NCI-H446 treated with DMSO at 0.1 percent for 48 hours (cell line): ENCODE measurements around the gene DUS1L.
"Not testable (repeated sequence)": the region's sequence is repeated elsewhere in the genome, so short reads cannot be mapped to it uniquely, and the experiment has no call there.

Experiments
- DNase-seq: peaks from one replicate; lab custom pipeline; 2025; lab: John Stamatoyannopoulos, UW

Gene DUS1L

DNA sequence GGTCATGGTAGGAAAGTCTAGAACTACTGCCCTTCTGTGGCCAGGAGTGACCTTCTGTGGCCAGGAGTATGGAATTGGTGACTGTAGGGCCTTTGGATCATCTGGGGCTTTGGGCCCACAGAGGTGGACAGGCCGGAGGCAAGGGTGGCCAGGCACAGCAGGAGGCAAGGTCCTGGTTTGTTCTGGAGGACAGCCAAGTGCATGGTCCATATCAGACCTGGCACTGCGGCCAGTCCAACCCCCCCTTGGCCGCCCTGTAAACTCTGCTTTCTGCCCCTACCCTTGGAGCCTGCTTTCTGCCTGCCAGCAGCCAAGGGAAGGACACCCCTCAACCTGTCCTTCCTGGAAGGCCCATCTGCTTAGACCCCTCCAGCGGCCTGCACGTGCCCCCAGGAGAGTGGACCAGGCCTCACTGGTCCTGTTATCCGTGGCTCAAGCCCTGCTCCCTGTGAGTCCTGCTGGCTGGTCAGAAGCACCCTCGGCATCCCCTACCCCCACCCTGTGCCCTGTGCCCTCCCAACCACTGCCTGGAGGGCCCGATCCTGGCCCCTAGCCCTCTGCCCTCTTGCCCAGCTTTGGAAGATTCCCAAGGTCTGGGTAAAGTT, 25.8 kb downstream of the DUS1L start:
- no peak for DNase-seq

DNA sequence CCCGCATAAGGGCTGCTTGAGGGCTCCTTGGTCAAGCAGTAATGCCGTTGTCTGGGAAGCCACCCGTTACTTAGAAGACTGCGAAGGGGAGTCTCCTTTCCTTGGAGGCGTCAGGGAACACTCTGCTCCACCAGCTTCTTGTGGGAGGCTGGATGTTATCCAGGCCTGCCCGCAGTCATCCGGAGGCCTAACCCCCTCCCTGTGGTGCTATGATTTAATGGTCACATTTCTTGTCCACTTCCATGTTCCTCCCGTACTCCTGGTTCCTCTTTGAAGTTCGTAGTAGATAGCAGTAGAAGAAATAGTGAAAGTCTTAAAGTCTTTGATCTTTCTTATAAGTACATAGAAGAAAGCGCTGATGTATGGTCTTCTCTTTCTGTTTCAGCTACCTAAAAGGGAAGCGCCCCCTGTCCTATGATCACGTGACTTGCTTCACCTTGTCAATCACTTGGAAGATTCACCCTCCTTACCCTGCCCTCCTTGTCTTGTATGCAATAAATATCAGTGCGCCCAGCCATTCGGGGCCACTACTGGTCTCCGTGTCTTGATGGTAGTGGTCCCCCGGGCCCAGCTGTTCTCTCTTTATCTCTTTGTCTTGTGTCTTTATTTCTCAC, 26.7 kb downstream of the DUS1L start:
- DNase-seq: not testable (repeated sequence)

DNA sequence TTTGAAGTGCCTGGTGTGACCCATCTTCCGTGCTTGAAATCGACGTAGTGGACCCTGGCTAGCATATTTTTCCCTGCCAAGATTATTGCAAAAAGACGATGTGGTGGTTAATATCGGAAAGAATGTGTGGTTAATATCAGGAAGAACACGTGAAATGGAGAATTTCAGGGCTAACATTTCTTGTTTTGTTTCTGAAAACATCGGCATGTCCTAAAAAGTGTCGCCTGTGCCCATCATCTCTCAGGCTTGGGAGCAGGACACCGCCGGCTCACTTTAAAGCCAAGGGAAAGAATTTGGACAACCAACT, 27.8 kb downstream of the DUS1L start:
- no peak for DNase-seq

DNA sequence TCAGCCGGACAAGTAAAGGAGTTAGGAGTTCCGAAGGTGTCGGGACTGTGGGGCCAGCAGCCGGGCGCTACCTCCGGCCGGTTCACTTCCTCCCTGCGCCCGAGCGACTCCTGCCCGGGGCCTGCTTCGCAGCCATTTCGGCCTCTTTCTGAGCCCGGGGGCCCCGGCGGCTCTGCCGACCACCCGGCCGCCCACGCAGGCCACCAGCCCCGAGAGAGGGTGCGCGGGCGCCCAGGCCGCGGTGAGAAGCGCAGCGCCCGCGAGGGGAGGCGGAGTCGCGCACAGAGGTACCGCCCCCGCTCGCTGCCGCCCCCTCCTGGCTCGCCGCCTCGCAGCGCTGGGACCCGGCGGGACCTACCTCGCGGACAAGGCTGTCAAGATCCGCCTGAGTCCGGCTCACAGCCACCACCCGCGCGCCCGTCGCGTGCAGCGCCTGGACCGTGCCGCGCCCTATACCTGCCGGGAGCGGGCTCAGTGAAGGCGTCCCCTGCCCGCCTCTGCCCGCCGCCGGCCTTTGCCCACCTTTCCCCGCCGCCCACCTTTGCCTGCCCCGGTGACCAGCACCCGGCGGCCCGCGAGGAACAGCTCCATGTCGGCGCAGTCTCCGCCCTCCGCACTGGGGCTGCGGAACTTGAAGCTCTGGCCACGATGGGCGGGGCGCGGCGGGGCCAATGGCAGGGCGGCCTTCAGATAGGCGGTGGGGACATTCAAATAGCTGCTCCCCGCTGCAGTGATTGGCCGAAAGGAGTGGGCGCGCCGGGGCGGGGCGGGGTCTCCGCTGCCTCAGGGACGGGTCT, 28.3 kb downstream of the DUS1L start, which contains the start of gene DCXR:
Gene DCXR, minus strand, starts transcription at position 606 of the 797 bp plus-strand sequence. Its CDS starts 15 bp downstream, at position 591.
- DNase-seq: peak; percentile 95

DNA sequence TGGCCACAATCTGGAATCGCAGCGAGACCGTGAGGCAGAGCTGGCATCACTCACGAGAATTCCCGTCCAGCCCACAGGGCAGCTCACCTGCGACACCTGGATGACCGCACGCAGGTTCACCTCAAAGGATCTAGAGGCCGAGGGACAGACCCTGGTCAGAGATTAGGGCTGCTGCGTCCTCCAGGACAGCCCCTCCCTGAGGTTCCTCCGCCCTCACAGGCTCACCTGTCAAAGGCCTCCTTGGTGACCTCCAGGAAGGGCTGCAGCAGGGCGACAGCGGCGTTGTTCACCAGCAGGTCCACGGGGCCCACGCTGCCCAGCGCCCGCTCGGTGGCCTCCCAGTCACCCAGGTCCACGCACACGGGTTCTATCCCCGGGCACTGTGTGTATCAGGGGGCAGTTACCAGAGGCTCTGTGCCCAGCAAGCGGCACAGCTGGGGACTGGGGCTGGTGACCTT, 28.9 kb downstream of the DUS1L start:
- no peak for DNase-seq

DNA sequence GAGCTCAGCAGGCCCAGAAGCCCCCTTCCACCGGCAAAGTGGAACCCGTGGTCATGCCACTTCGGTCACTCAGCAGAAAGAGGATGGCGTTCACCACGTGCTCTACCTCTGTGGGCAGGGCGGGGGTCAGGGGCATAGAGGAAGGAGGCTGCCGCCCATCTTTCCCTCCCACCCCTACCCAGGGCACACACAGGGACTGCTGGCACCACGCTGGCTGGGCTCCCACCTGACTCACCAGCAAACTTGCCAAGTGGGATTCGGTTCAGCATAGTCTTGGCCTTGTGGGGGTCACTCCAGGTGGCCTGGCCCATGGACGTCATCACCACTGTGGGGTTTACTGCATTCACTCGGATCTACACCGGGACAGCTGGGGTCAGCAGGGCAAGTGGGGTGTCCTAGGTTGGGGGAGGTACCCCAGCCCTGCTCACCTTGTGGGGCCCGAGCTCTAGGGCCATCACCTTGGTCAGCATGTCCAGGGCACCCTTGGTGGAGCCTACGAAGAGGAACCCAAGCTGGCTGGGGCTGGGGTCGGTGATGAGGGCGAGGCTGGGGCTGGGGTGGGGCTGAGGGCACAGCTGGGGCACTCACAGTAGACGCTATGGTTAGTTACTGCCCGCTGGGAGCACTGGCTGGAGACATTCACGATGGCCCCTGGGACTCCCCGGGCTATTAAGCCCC, 29.5 kb downstream of the DUS1L start:
- DNase-seq: no peak

DNA sequence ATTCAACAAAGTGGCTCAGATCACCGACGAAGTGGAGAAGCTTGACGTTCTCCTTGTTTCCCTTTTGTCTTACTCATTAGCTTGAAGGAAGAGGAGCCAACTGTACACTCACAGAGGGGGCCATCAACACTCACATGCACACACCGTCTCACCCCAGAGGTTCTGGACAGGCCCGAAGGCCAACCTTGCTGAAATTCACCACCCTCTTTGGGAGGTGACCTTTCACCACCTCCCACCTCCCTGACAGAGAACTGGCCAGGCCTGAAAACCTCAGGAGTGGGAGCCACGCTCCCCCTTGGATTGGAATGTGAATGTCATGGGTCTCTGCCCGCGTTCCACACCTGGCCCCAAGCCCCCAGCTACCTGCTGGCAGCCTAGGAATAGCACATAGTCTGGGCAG, 30.1 kb downstream of the DUS1L start:
- no peak for DNase-seq

DNA sequence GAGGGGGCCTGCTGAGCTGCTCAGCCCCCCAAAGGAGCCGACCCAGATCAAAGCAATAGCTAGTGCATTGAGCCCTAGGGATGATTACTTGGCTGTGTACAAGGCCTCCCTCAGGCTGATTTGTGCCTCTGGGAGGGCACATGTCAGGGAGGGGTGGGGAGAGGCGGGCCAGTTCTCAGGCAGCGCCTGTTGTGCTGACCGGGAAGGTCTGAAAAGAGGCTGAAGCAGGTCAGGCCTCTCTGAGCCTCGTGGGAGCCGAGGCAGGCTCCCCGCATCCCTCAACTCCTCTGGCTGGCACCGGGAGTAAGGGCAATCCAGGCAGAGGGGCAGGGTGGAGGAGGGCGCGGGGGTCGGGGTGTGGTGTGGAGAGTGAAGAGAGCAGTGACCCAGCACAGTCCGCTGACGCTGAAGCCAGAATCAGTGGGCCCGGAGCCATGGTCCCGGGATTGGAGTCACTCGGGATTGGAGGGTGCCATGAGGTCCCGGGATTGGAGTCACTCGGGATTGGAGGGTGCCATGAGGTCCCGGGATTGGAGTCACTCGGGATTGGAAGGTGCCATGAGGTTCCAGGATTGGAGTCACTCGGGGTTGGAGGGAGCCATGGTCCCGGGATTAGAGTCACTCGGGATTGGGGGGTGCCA, 31.1 kb downstream of the DUS1L start:
- no peak for DNase-seq

DNA sequence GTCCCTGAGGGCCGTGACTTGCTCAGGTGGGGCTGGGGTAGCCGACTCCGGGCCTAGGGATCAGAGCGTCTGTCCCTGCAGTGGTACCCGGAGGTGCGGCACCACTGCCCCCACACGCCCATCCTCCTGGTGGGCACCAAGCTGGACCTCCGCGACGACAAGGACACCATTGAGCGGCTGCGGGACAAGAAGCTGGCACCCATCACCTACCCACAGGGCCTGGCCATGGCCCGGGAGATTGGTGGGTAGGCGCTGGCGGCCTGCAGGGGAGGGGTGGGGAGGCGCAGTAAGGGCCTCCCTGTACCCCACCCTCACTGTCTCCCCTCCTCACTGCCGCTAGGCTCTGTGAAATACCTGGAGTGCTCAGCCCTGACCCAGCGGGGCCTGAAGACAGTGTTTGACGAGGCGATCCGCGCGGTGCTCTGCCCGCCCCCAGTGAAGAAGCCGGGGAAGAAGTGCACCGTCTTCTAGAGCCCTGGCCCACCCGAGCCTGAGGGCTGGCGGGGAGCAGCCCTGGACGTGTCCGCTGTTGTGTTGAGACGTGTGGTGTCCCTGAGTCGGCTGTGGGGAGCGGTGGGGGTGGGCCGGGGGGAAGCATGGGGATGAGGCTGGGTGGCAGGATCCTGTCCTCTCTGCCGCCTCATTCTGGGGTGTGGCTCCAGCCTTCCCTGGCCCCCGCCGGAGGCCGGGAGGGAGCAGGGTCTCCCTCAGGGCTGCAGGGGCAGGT, 32.1 kb downstream of the DUS1L start:
- no peak for DNase-seq

DNA sequence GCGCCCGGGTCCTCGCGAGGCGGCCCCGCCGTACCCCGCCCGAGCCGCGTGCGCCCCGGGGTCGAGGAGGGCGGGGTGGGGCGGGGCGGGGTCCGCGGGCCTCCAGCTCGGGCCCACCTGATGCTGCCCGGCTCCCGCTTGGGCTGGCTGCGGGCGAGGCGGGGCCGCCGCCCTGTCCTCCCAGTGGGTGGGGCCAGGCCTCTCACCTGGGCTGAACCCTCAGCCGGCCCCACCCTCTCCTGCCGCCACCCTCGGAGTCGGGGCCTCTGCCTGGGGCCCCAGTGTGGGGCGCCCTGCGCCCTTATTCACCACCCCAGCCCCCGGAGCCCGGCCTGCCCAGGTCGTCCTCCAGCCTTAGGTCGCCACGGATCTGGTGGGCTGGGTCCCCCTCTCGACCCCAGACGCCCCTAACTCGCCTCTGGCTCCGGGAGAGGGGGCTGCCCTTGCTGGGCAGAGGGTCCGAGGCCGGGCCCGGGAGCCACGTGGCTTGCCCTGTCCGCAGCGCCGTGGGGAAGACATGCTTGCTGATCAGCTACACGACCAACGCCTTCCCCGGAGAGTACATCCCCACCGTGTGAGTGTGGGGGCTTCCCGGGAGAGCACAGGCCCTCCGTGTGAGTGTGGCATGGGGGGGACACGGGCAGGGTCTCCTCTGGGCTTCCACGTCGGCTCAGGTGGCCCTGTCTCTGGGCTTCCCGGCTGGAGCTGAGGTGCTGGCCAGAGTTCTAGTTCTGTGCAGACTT, 33.5 kb downstream of the DUS1L start:
- DNase-seq: no peak

DNA sequence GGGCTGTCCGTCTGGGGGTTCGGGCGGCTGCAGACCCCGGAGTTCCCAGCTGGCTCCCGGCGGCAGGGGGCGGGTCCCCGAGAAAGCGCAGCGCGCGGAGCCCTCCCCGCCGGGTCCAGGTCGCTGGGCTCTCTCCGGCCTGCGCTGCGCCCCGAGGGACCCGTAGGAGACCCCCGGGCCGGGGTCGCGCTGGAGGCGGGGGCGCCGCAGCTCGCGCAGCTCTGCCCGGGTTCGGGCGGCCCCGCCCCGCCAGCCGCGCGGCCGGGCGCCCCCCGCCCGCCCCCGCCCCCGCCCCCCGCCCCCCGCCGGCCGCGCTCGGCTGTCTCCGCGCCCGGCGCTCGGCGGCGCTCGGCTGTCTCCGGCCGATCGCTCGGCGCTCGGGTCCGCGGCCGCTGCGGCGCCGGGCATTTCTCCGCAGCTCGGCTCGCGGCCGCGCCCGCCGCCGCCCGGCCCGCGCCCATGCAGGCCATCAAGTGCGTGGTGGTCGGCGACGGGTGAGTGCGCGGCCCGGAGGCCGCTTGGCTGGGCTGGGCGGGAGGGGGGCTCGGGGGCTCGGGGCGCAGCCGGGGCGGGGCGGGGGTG, 34.2 kb downstream of the DUS1L start, which contains the start of gene RAC3:
Gene RAC3, plus strand, starts transcription at position 376 of the 582 bp plus-strand sequence. Its CDS starts 84 bp downstream, at position 460.
- DNase-seq: no peak

DNA sequence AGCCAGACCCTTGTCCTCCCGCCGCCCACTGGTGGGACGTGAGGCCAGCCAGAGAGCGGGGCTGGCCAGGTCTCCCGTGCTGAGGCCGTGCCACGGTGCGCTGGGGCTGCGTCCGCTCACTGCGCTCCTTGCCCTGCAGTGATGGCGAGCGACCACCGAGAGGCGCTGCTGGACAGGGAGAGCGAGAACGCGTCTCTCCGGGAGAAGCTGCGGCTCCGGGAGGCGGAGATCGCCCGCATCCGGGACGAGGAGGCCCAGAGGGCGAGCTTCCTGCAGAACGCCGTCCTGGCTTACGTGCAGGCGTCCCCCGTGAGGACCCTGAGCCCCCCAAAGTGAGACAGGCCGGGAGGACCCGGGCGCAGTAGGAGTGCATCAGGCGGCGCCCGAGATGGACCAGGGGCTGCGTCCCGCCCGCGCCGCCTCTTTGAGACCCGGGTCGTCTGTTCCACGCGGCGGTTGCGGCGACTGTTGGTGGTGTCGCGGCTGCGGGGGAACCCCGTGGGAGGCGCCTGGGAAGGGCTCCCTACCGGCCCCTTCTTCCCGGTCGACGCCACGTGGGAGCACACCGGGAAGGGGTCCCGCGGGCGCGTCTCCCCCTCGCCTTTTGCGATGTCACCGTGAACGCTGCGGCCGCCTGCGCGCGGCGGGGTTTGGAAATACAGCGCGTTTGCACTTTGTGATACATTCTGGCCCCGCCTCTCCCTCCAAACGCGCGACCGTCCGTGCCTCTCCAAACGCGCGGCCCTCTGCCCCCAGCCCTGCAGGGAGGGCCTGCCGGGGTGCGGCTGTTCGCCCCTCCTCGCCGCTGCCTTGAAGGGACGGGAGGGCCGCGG, 34.9 kb downstream of the DUS1L start:
- DNase-seq: peak; percentile 28

DNA sequence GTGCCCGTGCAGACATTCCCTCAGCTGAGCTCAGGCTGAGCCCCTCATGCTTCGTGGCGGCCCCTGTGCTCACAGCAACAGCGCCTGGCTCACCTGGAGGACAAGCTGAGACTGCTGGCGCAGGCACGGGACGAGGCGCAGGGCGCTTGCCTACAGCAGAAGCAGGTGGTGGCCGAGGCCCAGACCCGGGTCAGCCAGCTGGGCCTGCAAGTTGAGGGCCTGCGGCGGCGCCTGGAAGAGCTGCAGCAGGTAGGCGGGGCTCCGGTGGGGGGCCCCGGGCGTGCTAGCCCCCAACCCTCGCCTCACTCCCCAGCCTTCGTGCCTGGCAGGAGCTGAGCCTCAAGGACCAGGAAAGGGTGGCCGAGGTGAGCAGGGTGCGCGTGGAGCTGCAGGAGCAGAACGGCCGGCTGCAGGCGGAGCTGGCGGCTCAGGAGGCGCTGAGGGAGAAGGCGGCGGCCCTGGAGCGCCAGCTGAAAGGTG, 35.6 kb downstream of the DUS1L start:
- no peak for DNase-seq

DNA sequence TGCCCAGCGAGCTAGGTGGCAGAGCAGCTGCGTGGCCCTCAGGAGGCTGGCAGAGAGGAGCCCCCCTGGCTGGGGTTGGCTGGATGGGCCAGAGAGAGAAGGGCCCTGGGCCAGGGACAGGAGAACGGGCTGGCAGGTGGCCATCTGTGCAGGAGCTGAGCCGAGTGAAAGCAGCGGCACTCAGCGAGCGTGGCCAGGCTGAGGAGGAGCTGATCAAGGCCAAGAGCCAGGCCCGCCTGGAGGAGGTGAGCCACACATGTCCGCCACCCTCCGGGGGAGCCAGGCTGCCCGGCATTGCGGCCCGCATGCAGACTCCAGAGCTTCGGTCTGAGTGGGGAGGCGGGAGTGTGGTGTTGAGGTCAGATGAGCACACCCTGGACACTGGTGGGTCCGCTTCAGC, 36.2 kb downstream of the DUS1L start:
- DNase-seq: peak; percentile 73

DNA sequence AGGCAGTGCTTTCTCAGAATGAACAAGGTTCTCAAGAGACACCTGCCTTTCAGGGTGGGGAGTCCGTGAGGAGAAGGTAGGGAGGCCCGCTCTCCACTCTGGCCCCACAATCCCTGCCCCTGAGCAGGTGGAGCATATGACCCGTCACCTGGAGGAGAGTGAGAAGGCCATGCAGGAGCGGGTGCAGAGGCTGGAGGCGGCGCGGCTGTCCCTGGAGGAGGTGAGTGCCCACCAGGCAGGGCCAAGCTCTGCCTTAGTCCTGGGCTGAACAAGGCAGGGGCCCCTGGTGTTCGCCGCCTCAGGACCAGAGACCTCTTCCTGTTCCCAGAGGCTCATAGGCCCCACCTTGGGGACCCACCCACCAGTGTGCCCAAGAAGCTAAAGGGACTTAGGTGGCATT, 36.6 kb downstream of the DUS1L start:
- DNase-seq: no peak

DNA sequence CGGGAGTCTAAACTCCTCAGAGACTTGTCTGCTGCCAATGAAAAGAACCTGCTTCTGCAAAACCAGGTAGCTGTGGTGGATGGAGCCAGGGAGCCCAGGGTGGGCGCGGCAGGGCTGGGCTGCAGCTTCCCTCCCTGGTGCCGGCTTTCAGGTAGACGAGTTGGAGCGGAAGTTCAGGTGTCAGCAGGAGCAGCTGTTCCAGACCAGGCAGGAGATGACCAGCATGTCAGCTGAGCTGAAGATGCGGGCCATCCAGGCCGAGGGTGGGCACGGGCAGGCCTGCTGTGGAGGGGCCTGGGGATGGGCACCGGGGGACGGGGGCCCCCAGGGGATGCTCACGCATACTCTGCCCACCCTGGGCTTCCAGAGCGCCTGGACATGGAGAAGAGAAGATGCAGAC, 37.4 kb downstream of the DUS1L start:
- DNase-seq: no peak

DNA sequence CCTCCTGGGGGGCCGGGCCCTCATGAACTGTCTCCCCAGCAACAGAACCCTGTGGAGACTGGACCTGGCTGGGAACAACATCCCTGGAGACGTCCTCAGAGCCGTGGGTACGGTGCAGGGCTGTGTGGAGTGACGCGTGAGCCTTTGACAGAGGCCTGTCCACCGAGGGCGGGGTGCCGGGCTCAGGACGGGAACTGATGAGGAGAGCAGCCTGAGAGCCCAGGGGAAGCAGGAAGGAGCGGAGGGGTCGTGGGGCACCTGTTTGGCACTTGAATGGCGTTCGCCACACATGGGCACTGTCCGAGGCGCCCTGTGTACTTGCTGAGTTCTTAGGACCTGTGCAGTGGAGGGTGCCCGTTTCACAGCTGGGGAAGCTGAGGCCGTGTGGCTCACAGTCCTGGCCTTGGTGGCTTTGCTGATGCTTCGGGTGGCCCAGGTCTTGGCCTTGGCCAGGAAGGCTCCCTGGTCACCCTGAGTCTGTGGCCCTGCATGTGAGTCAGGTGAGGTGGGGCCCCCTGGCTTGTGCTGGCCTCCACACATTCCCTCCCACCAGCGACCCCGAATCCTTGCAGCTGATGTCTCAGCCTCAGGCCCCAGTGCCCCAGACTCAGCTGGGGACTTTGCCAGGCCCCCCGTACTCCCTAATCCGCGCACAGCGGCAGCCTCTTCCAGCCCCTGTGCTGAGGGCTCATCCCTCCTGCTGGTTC, 40.0 kb downstream of the DUS1L start:
- no peak for DNase-seq

DNA sequence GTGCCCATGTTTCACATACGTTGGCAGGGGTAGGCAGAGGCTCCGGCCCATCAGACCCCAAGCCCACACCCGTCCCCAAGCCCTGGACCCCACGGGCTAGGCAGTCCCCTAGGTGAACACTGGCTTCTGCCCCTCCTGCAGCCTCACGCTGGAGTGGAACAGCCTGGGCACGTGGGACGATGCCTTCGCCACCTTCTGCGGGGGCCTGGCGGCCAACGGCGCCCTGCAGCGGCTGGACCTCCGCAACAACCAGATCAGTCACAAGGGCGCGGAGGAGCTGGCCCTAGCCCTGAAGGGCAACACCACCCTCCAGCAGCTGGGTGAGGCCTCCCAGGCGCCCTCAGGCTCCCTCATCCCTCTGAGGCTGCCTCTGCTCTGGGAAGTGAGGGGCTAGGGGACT, 40.7 kb downstream of the DUS1L start:
- no peak for DNase-seq
